ENCODE data around the gene CD37. TPM values are rescaled to one million over a fixed set of nuclear protein-coding genes. Genes with fewer than 3 reads are reported as not detected.
"Not testable (repeated sequence)": the region's sequence is repeated elsewhere in the genome, so short reads cannot be mapped to it uniquely, and the experiment has no call there.

CD37 gene
- total and polyA plus RNA-seq, 9 donors, result 1.5 to 21.5 (median 5.4) TPM

DNA sequence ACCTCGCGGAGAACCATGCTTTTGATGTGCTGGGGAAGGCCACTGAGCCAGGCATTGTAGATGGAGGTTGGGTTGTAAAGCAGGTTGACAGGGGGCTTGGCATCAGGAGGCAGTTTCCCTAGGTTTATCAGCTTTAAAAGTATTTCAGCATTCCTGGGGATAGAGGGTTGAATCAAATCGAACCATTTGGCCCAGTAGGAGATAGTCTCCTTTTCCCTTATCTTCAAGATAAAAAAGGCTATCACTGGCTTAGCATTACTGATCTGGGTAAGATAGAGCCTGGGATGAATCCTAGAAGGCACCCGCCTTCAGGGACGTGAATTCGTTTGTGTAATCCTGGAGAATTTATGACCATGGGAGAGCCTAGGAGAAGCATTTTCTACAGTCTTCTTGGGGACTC lies 40.8 kb upstream of the CD37 start:
- H3K4me3 ChIP-seq, result no peak overlapping the region
- no peaks in the 10 kb centered on the region for H3K9me3 ChIP-seq
- WGBS, 3 donors, result 80 to 86% (median 80%) methylated on average over 6 of the region's 6 CpGs
- H3K4me1 ChIP-seq (ENCODE audit: insufficient read depth), result no peaks in the 10 kb centered on the region
- intact Hi-C loops (cut with DNase I), result no loop called here
- no peak for TF ChIP-seq POLR2A (IDR thresholded peaks at IDR 0.05)
- TF ChIP-seq EP300 (IDR thresholded peaks at IDR 0.05), result no peak
- TF ChIP-seq, protein P1, sequence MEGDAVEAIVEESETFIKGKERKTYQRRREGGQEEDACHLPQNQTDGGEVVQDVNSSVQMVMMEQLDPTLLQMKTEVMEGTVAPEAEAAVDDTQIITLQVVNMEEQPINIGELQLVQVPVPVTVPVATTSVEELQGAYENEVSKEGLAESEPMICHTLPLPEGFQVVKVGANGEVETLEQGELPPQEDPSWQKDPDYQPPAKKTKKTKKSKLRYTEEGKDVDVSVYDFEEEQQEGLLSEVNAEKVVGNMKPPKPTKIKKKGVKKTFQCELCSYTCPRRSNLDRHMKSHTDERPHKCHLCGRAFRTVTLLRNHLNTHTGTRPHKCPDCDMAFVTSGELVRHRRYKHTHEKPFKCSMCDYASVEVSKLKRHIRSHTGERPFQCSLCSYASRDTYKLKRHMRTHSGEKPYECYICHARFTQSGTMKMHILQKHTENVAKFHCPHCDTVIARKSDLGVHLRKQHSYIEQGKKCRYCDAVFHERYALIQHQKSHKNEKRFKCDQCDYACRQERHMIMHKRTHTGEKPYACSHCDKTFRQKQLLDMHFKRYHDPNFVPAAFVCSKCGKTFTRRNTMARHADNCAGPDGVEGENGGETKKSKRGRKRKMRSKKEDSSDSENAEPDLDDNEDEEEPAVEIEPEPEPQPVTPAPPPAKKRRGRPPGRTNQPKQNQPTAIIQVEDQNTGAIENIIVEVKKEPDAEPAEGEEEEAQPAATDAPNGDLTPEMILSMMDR (IDR thresholded peaks at IDR 0.05), result no peak
- DNase-seq, result no peak
- H3K36me3 ChIP-seq, result no peaks in the 10 kb centered on the region
- no peaks in the 10 kb centered on the region for H3K27me3 ChIP-seq
- H3K27ac ChIP-seq, result no peak overlapping the region

DNA sequence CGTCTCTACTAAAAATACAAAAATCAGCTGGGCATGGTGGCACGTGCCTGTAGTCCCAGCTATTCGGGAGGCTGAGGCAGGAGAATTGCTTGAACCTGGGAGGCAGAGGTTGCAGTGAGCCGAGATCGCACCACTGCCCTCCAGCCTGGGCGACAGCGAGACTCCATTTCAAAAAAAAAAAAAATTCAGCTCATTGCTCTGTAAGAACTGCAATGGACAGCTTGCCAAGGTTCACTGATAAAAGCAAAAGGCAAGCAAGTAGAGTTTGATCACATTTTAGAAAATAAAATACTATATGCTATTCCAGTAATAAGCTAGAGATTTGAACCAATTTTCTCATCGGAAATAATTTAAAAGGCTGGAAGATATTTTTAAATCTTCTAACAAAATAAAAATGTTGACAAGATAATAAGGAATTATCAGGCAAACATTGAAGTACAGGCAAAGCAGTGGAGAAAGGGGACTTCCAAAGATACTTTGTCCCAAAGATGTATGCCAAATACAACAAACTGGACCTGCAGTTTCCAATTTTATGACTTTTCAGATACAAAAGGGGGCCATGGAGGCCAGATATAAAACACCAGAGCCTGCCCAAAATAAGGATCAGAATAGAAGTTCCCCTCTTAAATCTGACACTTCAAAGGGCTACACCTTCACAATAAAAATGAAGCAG lies 39.9 kb upstream of the CD37 start:
- no peaks in the 10 kb centered on the region for H3K4me1 ChIP-seq (ENCODE audit: insufficient read depth)
- TF ChIP-seq, protein P1 (IDR thresholded peaks at IDR 0.05), result no peak
- TF ChIP-seq EP300 (IDR thresholded peaks at IDR 0.05) (no peak), POLR2A (IDR thresholded peaks at IDR 0.05) (no peak)
- WGBS, 3 donors, result 49 to 67% (median 67%) methylated on average over 8 of the region's 8 CpGs

GRCh38 chr19:49297403-49297802 lies 37.8 kb upstream of the CD37 start:
- Histone ChIP-seq H3K4me3 (no peak overlapping the region), H3K9me3 (no peaks in the 10 kb centered on the region), H3K4me1 (ENCODE audit: insufficient read depth) (no peaks in the 10 kb centered on the region), H3K27ac (no peak overlapping the region), H3K36me3 (no peaks in the 10 kb centered on the region), H3K27me3 (no peaks in the 10 kb centered on the region)
- no peak for DNase-seq
- TF ChIP-seq POLR2A (IDR thresholded peaks at IDR 0.05) (no peak), EP300 (IDR thresholded peaks at IDR 0.05) (no peak)
- TF ChIP-seq, protein P1 (IDR thresholded peaks at IDR 0.05), result no peak
- intact Hi-C loops (cut with DNase I), result no loop called here
- WGBS, 3 donors, result 38 to 44% (median 40%) methylated on average over 3 of the region's 3 CpGs

More for the DNA sequence above, 39.9 kb upstream of the CD37 start:
- Histone ChIP-seq H3K4me3 (no peak overlapping the region), H3K9me3 (no peaks in the 10 kb centered on the region), H3K36me3 (no peaks in the 10 kb centered on the region), H3K27ac (no peak overlapping the region), H3K27me3 (no peaks in the 10 kb centered on the region)
- intact Hi-C loops (cut with DNase I), result no loop called here
- no peak for DNase-seq

GRCh38 chr19:49298653-49299052 lies 36.6 kb upstream of the CD37 start:
- 86 to 94% (median 93%) methylated on average over 3 of the region's 3 CpGs for WGBS, 3 donors
- H3K36me3 ChIP-seq; intact Hi-C loops (cut with DNase I): not testable (repeated sequence)

GRCh38 chr19:49301165-49301865 lies 33.9 kb upstream of the CD37 start:
- Histone ChIP-seq H3K4me1 (ENCODE audit: insufficient read depth) (no peaks in the 10 kb centered on the region), H3K36me3 (no peaks in the 10 kb centered on the region), H3K4me3 (no peak overlapping the region), H3K9me3 (no peaks in the 10 kb centered on the region), H3K27ac (no peak overlapping the region), H3K27me3 (no peaks in the 10 kb centered on the region)
- intact Hi-C loops (cut with DNase I), result no loop called here
- TF ChIP-seq EP300 (IDR thresholded peaks at IDR 0.05) (no peak), POLR2A (IDR thresholded peaks at IDR 0.05) (no peak)
- TF ChIP-seq, protein P1 (IDR thresholded peaks at IDR 0.05), result peak in 1 of 3 donors; percentile 25
- DNase-seq, result peak in 4 of 5 donors; percentile 32 to 55 (median 44)
- 27 to 37% (median 30%) methylated on average over 8 of the region's 8 CpGs for WGBS, 3 donors

More at GRCh38 chr19:49298653-49299052, 36.6 kb upstream of the CD37 start:
- H3K4me3 ChIP-seq; H3K4me1 ChIP-seq (ENCODE audit: insufficient read depth); H3K27me3 ChIP-seq; DNase-seq; H3K9me3 ChIP-seq; H3K27ac ChIP-seq: not testable (repeated sequence)

Measured in ovary (tissue), 9 donors.